SK-N-SH treated with all-trans-retinoic acid at 6 μM for 48 hours (cell line): ENCODE results near the gene NIPBL.

Experiments
- CSDC2 ChIP-seq: fragments of 250-450 bp; sonication (Bioruptor Pico); IDR thresholded peaks from 2 replicates; pipeline ENCODE4 v1.5.0; 2020; ENCODE audit warnings: mild to moderate bottlenecking, moderate library complexity
- ESRRG ChIP-seq: fragments of 250-450 bp; sonication (Bioruptor Pico); IDR thresholded peaks from 2 replicates; pipeline ENCODE4 v1.6.1; 2021; ENCODE audit warnings: mild to moderate bottlenecking
- ISL1 ChIP-seq: fragments of 250-450 bp; sonication (Bioruptor Pico); IDR thresholded peaks from 2 replicates; pipeline ENCODE4 v2.1.2; 2022; ENCODE audit warnings: mild to moderate bottlenecking, moderate library complexity
- TOX ChIP-seq: fragments of 250-450 bp; sonication (Bioruptor Pico); IDR thresholded peaks from 2 replicates; pipeline ENCODE4 v1.8.0; 2021; ENCODE audit warnings: mild to moderate bottlenecking, moderate library complexity, borderline replicate concordance
- ZFP30 ChIP-seq: fragments of 450-650 bp; formaldehyde crosslinking; IDR thresholded peaks from 2 replicates; pipeline ENCODE4 v1.5.0; 2022; ENCODE audit warnings: mild to moderate bottlenecking, moderate library complexity
- TF ChIP-seq, protein P1 (sequence below): fragments of 250-450 bp; sonication (Bioruptor Pico); IDR thresholded peaks from 2 replicates; pipeline ENCODE4 v1.8.0; 2020; ENCODE audit warnings: mild to moderate bottlenecking, moderate library complexity, borderline replicate concordance

DNA sequence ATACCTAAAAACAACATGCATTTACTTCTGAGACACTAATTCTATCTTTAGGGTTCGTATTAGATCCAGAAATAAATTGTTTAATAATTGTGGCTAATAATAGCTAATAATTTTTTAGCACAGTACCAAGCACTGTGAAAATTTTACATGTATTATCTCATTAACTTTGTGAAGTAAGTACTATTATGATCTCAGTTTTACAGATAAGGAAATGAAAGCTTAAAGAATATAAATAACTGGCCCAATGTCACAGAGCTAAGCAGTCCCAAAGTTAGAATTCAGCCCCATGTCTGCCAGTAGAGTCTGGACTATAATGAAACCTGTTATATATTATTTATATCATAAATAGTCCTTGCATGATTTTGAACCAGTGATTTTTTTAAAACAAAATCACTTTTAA lies 163.3 kb downstream of the NIPBL start:
- no peak for TF ChIP-seq CSDC2 (CRISPR knock-in tag)
- TF ChIP-seq TOX (CRISPR knock-in tag): no peak
- no peak for TF ChIP-seq ESRRG (CRISPR knock-in tag)
- TF ChIP-seq ZFP30: no peak
- TF ChIP-seq, protein P1, sequence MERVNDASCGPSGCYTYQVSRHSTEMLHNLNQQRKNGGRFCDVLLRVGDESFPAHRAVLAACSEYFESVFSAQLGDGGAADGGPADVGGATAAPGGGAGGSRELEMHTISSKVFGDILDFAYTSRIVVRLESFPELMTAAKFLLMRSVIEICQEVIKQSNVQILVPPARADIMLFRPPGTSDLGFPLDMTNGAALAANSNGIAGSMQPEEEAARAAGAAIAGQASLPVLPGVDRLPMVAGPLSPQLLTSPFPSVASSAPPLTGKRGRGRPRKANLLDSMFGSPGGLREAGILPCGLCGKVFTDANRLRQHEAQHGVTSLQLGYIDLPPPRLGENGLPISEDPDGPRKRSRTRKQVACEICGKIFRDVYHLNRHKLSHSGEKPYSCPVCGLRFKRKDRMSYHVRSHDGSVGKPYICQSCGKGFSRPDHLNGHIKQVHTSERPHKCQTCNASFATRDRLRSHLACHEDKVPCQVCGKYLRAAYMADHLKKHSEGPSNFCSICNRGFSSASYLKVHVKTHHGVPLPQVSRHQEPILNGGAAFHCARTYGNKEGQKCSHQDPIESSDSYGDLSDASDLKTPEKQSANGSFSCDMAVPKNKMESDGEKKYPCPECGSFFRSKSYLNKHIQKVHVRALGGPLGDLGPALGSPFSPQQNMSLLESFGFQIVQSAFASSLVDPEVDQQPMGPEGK (CRISPR knock-in tag): no peak
- TF ChIP-seq ISL1: no peak
